Measurements from ENCODE around the gene BMP7.

GRCh38 chr20:57173041-57173440, 93.4 kb downstream of the BMP7 start:
- TF ChIP-seq EZH2 (IDR thresholded peaks at IDR 0.05; ENCODE audit: insufficient read depth, poor library complexity, severe bottlenecking) (no peak), EZH2phosphoT487 (IDR thresholded peaks at IDR 0.05; ENCODE audit: insufficient read depth, low read depth) (no peak)
